Gastrocnemius medialis (tissue), 4 donors: ENCODE results near the gene C10orf95. TPM values are rescaled to one million over a fixed set of nuclear protein-coding genes. Genes with fewer than 3 reads are reported as not detected.

ENCODE experiments used
- ATAC-seq, 2 donors: fragments of 150-250 bp; one replicate each; pipeline ENCODE4 v1.9.1; 2016
- DNase-seq, 2 donors: peaks; one replicate each; pipeline ENCODE4 v3.0.0-alpha.2; 2019
- H3K27ac ChIP-seq, 4 donors: fragments of 200-600 bp; sonication (generic); 1 replicate in 1 of 4; 2 replicates in 3 of 4; pipeline ENCODE4 v1.5.1; 2016 to 2018; ENCODE audit warnings: mild to moderate bottlenecking in 2 of 4, moderate library complexity in 1 of 4
- H3K27me3 ChIP-seq, 3 donors: fragments of 200-600 bp; sonication (generic) in 2 of 3; 1 replicate in 1 of 3; 2 replicates in 2 of 3; pipeline versions ENCODE4 v1.5.1 to v1.6.0; 2016 to 2019; ENCODE audit warnings: mild to moderate bottlenecking in 1 of 3, moderate library complexity in 1 of 3
- H3K36me3 ChIP-seq, 2 donors: fragments of 200-600 bp; sonication (generic) in 1 of 2; one replicate each; pipeline ENCODE4 v1.5.1; 2017 to 2018
- H3K4me1 ChIP-seq, 2 donors: fragments of 200-600 bp; sonication (generic) in 1 of 2; one replicate each; pipeline ENCODE4 v1.5.1; 2016 to 2017; ENCODE audit warnings: mild to moderate bottlenecking in 2 of 2
- H3K4me3 ChIP-seq, 4 donors: fragments of 200-600 bp; sonication (generic) in 3 of 4; 1 replicate in 1 of 4; 2 replicates in 3 of 4; pipeline ENCODE4 v1.5.1; 2016 to 2019; ENCODE audit warnings: mild to moderate bottlenecking in 2 of 4
- H3K9me3 ChIP-seq, 3 donors: fragments of 200-600 bp; sonication (generic) in 2 of 3; 1 replicate in 1 of 3; 2 replicates in 2 of 3; pipeline ENCODE4 v1.5.1; 2016 to 2019
- CTCF ChIP-seq, 5 experiments: fragments of 450-650 bp in 3 of 5; fragments of 200-600 bp in 2 of 5; sonication (generic) in 2 of 5; IDR thresholded peaks in 4 of 5; conservative IDR thresholded peaks in 1 of 5; 1 replicate in 4 of 5; 2 replicates in 1 of 5; pipeline ENCODE4 v1.5.1; 2016 to 2019; ENCODE audit warnings: antibody characterized with exemption in 5 of 5, mild to moderate bottlenecking in 3 of 5, moderate library complexity in 3 of 5
- POLR2A ChIP-seq, 2 donors: fragments of 450-650 bp; IDR thresholded peaks; one replicate each; pipeline ENCODE4 v1.6.1; 2017; ENCODE audit warnings: antibody characterized with exemption in 2 of 2, mild to moderate bottlenecking in 2 of 2, moderate library complexity in 2 of 2
- in situ Hi-C, 4 donors: fragments of 200-750 bp; cut with MboI; loops; one replicate each; pipeline versions ENCODE4 v1.15.0 to v1.8.0; 2017; ENCODE audit warnings: low sequenced_read_pairs in 4 of 4
- intact Hi-C: fragments of 100-400 bp; cut with DNase I; formaldehyde crosslinking; loops from one replicate; pipeline ENCODE4 v1.15.1; 2023; ENCODE audit warnings: low total_unique reads
- total RNA-seq, 4 donors: library from RNA; depleted of rRNA; stranded (reverse); fragments of >200 nt; gene quantifications; one replicate each; pipeline versions ENCODE4 v1.1.0 to v1.2.3, GENCODE V29; 2016

C10orf95 gene
- total RNA-seq, 4 donors from 2014 or later, result not detected

- Histone ChIP-seq H3K36me3 (peaks cover 0 to 20% of the 10 kb centered on the region in 2 donors), H3K4me3 (no peak overlapping the region), H3K4me1 (no peaks in the 10 kb centered on the region), H3K27ac (no peak overlapping the region), H3K27me3 (no peaks in the 10 kb centered on the region), H3K9me3 (no peaks in the 10 kb centered on the region)
- in situ Hi-C loops (no loop called here), intact Hi-C loops (loop anchor here (5.0 kb wide), 1 partner anchor 53 kb away; the partner anchor contains the start of gene FBXL15)
- TF ChIP-seq CTCF (IDR thresholded peaks at IDR 0.05 in 4 of 5, conservative IDR thresholded peaks at IDR 0.05 in 1 of 5), result no peak
- TF ChIP-seq POLR2A (IDR thresholded peaks at IDR 0.05), result no peak
- ATAC-seq, result no peak
- no peak for DNase-seq
These were observed 24.2 kb upstream of the C10orf95 start for GRCh38 chr10:102475451-102476040.

GRCh38 chr10:102473445-102474331 lies 22.3 kb upstream of the C10orf95 start:
- Histone ChIP-seq H3K27ac (no peak overlapping the region), H3K36me3 (peaks cover 0 to 1% of the 10 kb centered on the region in 2 donors), H3K4me1 (no peaks in the 10 kb centered on the region), H3K9me3 (no peaks in the 10 kb centered on the region), H3K27me3 (no peaks in the 10 kb centered on the region), H3K4me3 (no peak overlapping the region)
- no peak for DNase-seq
- no peak for TF ChIP-seq POLR2A (IDR thresholded peaks at IDR 0.05)
- intact Hi-C loops, result no loop called here
- in situ Hi-C loops, result no loop called here
- ATAC-seq, result no peak

- no peak for TF ChIP-seq POLR2A (IDR thresholded peaks at IDR 0.05)
- no peak for TF ChIP-seq CTCF (IDR thresholded peaks at IDR 0.05 in 4 of 5, conservative IDR thresholded peaks at IDR 0.05 in 1 of 5)
- no peaks in the 10 kb centered on the region for H3K9me3 ChIP-seq
- H3K4me3 ChIP-seq, result no peak overlapping the region
- intact Hi-C loops (no loop called here), in situ Hi-C loops (no loop called here)
- no peaks in the 10 kb centered on the region for H3K36me3 ChIP-seq
- no peak for DNase-seq
- no peak for ATAC-seq
- H3K27me3 ChIP-seq, result no peaks in the 10 kb centered on the region
- no peaks in the 10 kb centered on the region for H3K4me1 ChIP-seq
- H3K27ac ChIP-seq, result no peak overlapping the region
These were observed 19.5 kb upstream of the C10orf95 start for GRCh38 chr10:102470579-102471546.

- no peaks in the 10 kb centered on the region for H3K36me3 ChIP-seq
- TF ChIP-seq POLR2A (IDR thresholded peaks at IDR 0.05), result no peak
- TF ChIP-seq CTCF (IDR thresholded peaks at IDR 0.05 in 4 of 5, conservative IDR thresholded peaks at IDR 0.05 in 1 of 5), result no peak
- DNase-seq (no peak), ATAC-seq (no peak)
- no peak overlapping the region for H3K27ac ChIP-seq
- no peaks in the 10 kb centered on the region for H3K27me3 ChIP-seq
- H3K4me1 ChIP-seq, result no peaks in the 10 kb centered on the region
- intact Hi-C loops (no loop called here), in situ Hi-C loops (no loop called here)
- no peaks in the 10 kb centered on the region for H3K9me3 ChIP-seq
- no peak overlapping the region for H3K4me3 ChIP-seq
These were observed 17.3 kb upstream of the C10orf95 start for GRCh38 chr10:102468683-102469082.
